HCT116 (cell line): ENCODE data around the gene FCRL1. TPM values are rescaled to one million over a fixed set of nuclear protein-coding genes. Genes with fewer than 3 reads are reported as not detected.

Experiments used
- ATAC-seq: fragments of 200-7000 bp; cut with Tn5 transposase; 2 replicates; pipeline ENCODE4 v1.9.1; 2020; ENCODE audit warnings: mild to moderate bottlenecking, moderate library complexity
- BruUV-seq: library from RNA; stranded (reverse); fragments of 400-500 nt; replicated peaks from 2 replicates; lab custom pipeline; 2021; lab: Mats Ljungman, UMichigan
- CTCF ChIA-PET: fragments of 300-600 bp; sonication (Branson Sonifier 250); formaldehyde crosslinking; loops from one replicate; lab custom pipeline; 2021; ENCODE audit warnings: antibody characterized with exemption; lab: Charles Lee
- POLR2A ChIA-PET: fragments of 300-600, 350-600 bp; sonication (Branson Sonifier 250); formaldehyde crosslinking; loops from one replicate; lab custom pipeline; 2021; ENCODE audit warnings: antibody characterized with exemption; lab: Charles Lee
- RAD21 ChIA-PET, 2 experiments: fragments of 300-600 bp; sonication (Branson Sonifier 250); formaldehyde crosslinking; loops; one replicate each; lab custom pipeline; 2023; ENCODE audit warnings: low total read pairs in 2 of 2; ENCODE audit not compliant: uncharacterized antibody in 2 of 2, unreplicated experiment in 2 of 2, low non-redundant PET in 1 of 2; lab: Charles Lee
- DNase-seq: peaks from one replicate; pipeline ENCODE4 v3.0.0-alpha.2; 2010; ENCODE audit warnings: low read depth, low spot score
- H2AFZ ChIP-seq: fragments of 200-600 bp; shearing (Covaris generic), sonication (generic); 2 replicates; pipeline ENCODE4 v1.6.1; 2017; ENCODE audit warnings: low read depth, mixed run types, mixed read lengths, antibody characterized with exemption, low read length; ENCODE audit not compliant: poor library complexity, severe bottlenecking
- H3K27ac ChIP-seq: 2 replicates; pipeline ENCODE4 v1.5.1; 2012; ENCODE audit warnings: low read depth, low read length
- H3K27me3 ChIP-seq: fragments of 200-600 bp; sonication (generic); 2 replicates; pipeline ENCODE4 v1.6.1; 2016; ENCODE audit warnings: mixed run types, low read length, mixed read lengths; ENCODE audit not compliant: insufficient read depth
- H3K36me3 ChIP-seq, 2 experiments: fragments of 200-500 bp in 1 of 2; fragments of 200-600 bp in 1 of 2; sonication (Bioruptor generic) in 1 of 2; sonication (generic) in 1 of 2; 2 replicates each; pipeline versions ENCODE4 v1.5.1 to v1.6.1; 2014 to 2016; ENCODE audit warnings: low read length in 2 of 2, inconsistent platforms in 1 of 2, mixed read lengths in 1 of 2, mixed run types in 1 of 2; ENCODE audit not compliant: insufficient read depth in 2 of 2, control insufficient read depth in 1 of 2
- H3K4me1 ChIP-seq, 2 experiments: fragments of 200-600 bp in 1 of 2; sonication (generic) in 1 of 2; 2 replicates each; pipeline versions ENCODE4 v1.5.1 to v1.6.1; 2012 to 2017; ENCODE audit warnings: low read length in 2 of 2, inconsistent platforms in 1 of 2, mild to moderate bottlenecking in 1 of 2, mixed read lengths in 1 of 2, mixed run types in 1 of 2, moderate library complexity in 1 of 2; ENCODE audit not compliant: insufficient read depth in 2 of 2, control insufficient read depth in 1 of 2
- H3K4me2 ChIP-seq: fragments of 200-600 bp; sonication (generic); 2 replicates; pipeline ENCODE4 v1.6.1; 2017; ENCODE audit warnings: mixed run types, low read length, mixed read lengths
- H3K4me3 ChIP-seq, 2 experiments: fragments of 200-600 bp in 1 of 2; sonication (generic) in 1 of 2; replicated peaks in 1 of 2; 2 replicates each; pipeline ENCODE4 v1.5.1; 2011 to 2016; ENCODE audit warnings: low read length in 2 of 2, control low read depth in 1 of 2, low read depth in 1 of 2, mild to moderate bottlenecking in 1 of 2, mixed read lengths in 1 of 2, mixed run types in 1 of 2
- H3K79me2 ChIP-seq: fragments of 200-600 bp; sonication (generic); 2 replicates; pipeline ENCODE4 v1.6.1; 2017; ENCODE audit warnings: mild to moderate bottlenecking, mixed run types, low read length, moderate library complexity, mixed read lengths; ENCODE audit not compliant: insufficient read depth
- H3K9ac ChIP-seq: fragments of 200-600 bp; sonication (generic); 2 replicates; pipeline ENCODE4 v1.6.1; 2016; ENCODE audit warnings: low read length, mixed read lengths
- H3K9me2 ChIP-seq: fragments of 200-600 bp; sonication (generic), shearing (Covaris generic); 2 replicates; pipeline ENCODE4 v1.6.1; 2017; ENCODE audit warnings: mixed run types, mild to moderate bottlenecking, moderate library complexity; ENCODE audit not compliant: insufficient read depth
- H3K9me3 ChIP-seq, 2 experiments: fragments of 200-500 bp in 1 of 2; fragments of 200-600 bp in 1 of 2; sonication (Bioruptor generic) in 1 of 2; sonication (generic) in 1 of 2; 2 replicates each; pipeline ENCODE4 v1.6.1; 2014 to 2017; ENCODE audit warnings: low read length in 2 of 2, mixed read lengths in 2 of 2, inconsistent platforms in 1 of 2, low read depth in 1 of 2, mild to moderate bottlenecking in 1 of 2, mixed run types in 1 of 2, moderate library complexity in 1 of 2; ENCODE audit not compliant: control insufficient read depth in 1 of 2, insufficient read depth in 1 of 2
- H4K20me1 ChIP-seq: fragments of 200-600 bp; sonication (generic), shearing (Covaris generic); 2 replicates; pipeline ENCODE4 v1.6.1; 2017; ENCODE audit warnings: mixed run types, mild to moderate bottlenecking, moderate library complexity; ENCODE audit not compliant: insufficient read depth
- CEBPB ChIP-seq: IDR thresholded peaks from 2 replicates; pipeline ENCODE4 v1.6.1; 2012; ENCODE audit warnings: low read depth
- EGR1 ChIP-seq: IDR thresholded peaks from 2 replicates; pipeline ENCODE4 v1.6.1; 2012; ENCODE audit warnings: low read depth
- JUND ChIP-seq: IDR thresholded peaks from 2 replicates; pipeline ENCODE4 v1.6.1; 2012
- TCF7L2 ChIP-seq: IDR thresholded peaks from 2 replicates; pipeline ENCODE4 v1.7.0; 2011; ENCODE audit warnings: borderline replicate concordance, inconsistent platforms; ENCODE audit not compliant: insufficient read depth, insufficient read length; ENCODE audit errors: extremely low read depth
- YY1 ChIP-seq: IDR thresholded peaks from 2 replicates; pipeline ENCODE4 v1.6.1; 2011; ENCODE audit warnings: low read length, low read depth, moderate library complexity, mild to moderate bottlenecking; ENCODE audit not compliant: insufficient replicate concordance; ENCODE audit errors: extremely low read depth
- ZFX ChIP-seq: fragments of 450-650 bp; IDR thresholded peaks from 2 replicates; pipeline ENCODE4 v1.6.1; 2017
- intact Hi-C: fragments of 100-400 bp; cut with micrococcal nuclease; formaldehyde crosslinking; loops from 2 replicates; pipeline ENCODE4 v1.10.0; 2022
- total RNA-seq: library from RNA; stranded (reverse); gene quantifications from one replicate; pipeline ENCODE4 v1.2.1, GENCODE V29; 2021; ENCODE audit not compliant: unreplicated experiment
- TF ChIP-seq, protein P1 (sequence below): IDR thresholded peaks from 2 replicates; pipeline ENCODE4 v1.6.1; 2012
- TF ChIP-seq, protein P2 (sequence below): IDR thresholded peaks from 2 replicates; pipeline ENCODE4 v1.6.1; 2011; ENCODE audit warnings: mild to moderate bottlenecking, low read length, moderate library complexity; ENCODE audit not compliant: insufficient replicate concordance; ENCODE audit errors: extremely low read depth

Gene FCRL1
- total RNA-seq, 1 experiment from 2014 or later = not detected

DNA sequence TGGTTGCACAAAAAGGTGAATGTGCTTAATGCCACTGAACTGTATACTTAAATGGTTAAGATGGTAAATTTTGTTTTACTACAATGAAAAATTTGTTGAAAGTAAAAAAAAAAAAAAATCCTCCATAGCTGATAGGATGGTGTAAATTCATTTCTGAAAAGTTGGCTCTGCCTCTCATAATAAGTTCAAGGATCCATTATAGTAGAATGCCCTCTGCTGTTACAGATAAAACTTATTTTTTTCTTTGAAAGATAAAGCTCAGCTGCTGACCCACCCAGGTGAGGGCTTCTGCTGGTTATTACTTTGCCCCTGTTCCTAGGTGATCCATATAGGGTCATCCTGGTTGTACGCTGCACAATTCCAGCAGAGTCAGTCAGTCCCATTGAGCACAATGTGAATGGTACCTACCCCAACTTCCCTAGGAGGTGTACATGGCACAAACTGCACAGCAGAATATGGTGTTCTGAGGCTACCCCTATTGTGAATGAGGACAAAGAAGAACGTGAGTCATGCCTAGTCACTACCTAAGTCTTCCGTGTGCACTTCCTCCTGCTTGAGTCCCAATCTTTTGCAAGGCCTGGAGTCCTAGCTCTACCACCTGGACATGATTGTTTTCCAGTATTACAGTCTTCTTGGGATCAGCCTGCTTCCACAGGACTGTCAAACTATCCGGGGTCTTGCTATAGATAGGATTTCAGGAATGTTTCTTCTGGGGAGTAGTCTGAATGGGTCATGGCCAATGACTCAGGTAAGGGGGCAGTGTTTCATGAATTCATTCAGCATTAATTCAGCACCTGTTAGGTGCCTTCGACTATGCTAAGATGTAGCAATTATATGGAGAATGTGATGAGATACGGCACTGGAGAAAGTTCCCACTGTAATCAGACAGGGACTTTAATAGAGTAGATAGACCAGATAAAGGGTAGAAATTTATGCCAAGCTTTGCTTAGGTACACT lies 42.5 kb upstream of the FCRL1 start:
- ATAC-seq (no peak), DNase-seq (no peak)
- no peak for TF ChIP-seq EGR1
- TF ChIP-seq CEBPB = no peak
- TF ChIP-seq YY1 = no peak
- TF ChIP-seq JUND = no peak
- TF ChIP-seq, protein P1, sequence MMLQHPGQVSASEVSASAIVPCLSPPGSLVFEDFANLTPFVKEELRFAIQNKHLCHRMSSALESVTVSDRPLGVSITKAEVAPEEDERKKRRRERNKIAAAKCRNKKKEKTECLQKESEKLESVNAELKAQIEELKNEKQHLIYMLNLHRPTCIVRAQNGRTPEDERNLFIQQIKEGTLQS = no peak
- TF ChIP-seq ZFX = no peak
- no peak for TF ChIP-seq TCF7L2
- TF ChIP-seq, protein P2, sequence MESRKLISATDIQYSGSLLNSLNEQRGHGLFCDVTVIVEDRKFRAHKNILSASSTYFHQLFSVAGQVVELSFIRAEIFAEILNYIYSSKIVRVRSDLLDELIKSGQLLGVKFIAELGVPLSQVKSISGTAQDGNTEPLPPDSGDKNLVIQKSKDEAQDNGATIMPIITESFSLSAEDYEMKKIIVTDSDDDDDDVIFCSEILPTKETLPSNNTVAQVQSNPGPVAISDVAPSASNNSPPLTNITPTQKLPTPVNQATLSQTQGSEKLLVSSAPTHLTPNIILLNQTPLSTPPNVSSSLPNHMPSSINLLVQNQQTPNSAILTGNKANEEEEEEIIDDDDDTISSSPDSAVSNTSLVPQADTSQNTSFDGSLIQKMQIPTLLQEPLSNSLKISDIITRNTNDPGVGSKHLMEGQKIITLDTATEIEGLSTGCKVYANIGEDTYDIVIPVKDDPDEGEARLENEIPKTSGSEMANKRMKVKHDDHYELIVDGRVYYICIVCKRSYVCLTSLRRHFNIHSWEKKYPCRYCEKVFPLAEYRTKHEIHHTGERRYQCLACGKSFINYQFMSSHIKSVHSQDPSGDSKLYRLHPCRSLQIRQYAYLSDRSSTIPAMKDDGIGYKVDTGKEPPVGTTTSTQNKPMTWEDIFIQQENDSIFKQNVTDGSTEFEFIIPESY = no peak
- ChIA-PET RAD21 (no interaction called here), CTCF (no interaction called here), POLR2A (no interaction called here)
- BruUV-seq = no TSS peak
- H3K79me2 ChIP-seq = no peaks in the 10 kb centered on the region
- H4K20me1 ChIP-seq = no peaks in the 10 kb centered on the region
- H2AFZ ChIP-seq = no peak overlapping the region
- H3K9me2 ChIP-seq = no peaks in the 10 kb centered on the region
- intact Hi-C loops = no loop called here
- H3K27ac ChIP-seq = no peak overlapping the region
- H3K4me2 ChIP-seq = no peak overlapping the region
- no peak overlapping the region for H3K4me3 ChIP-seq
- no peaks in the 10 kb centered on the region for H3K4me1 ChIP-seq
- H3K9me3 ChIP-seq = no peaks in the 10 kb centered on the region
- H3K27me3 ChIP-seq = peaks cover 11% of the 10 kb centered on the region
- no peak overlapping the region for H3K9ac ChIP-seq
- H3K36me3 ChIP-seq = no peaks in the 10 kb centered on the region
